ENCODE results near the gene OR8J3. TPM values are rescaled to one million over a fixed set of nuclear protein-coding genes. Genes with fewer than 3 reads are reported as not detected.

Gene OR8J3
- total and polyA plus RNA-seq, 2 of the 8 experiments (the other 6 are each of a cell fraction or from before 2014, with no cell fraction given) = not detected

DNA sequence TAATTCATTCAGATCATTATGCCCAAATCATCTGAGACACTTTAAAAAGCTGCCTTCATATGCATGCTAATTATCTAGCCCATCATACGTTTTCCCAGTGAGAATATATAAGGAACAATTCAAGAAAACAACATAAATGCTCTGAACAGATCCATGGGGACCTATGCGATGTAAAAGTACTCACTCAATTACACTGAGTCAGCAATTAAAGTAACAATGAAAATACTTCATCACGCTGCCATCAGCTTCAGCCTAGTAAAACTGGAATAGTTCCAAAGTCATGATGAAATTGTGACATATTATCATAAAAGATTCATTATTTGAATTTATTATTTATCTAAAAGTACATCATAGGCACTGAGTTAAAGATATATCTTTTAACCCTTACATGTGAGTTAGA, 23.8 kb upstream of the OR8J3 start:
- Histone ChIP-seq H3K9ac (replicated peaks in 1 of 4; ENCODE audit: extremely low read depth in 1 of 4, low read depth in 3 of 4, low read length in 3 of 4) (no peak overlapping the region), H2BK20ac (ENCODE audit: low read length) (no peak overlapping the region), H3K36me3 (ENCODE audit: control insufficient read depth in 2 of 4, insufficient read depth in 4 of 4, low read length in 3 of 4) (no peaks in the 10 kb centered on the region), H2AK5ac (ENCODE audit: low read depth, low read length) (no peak overlapping the region), H3K79me1 (ENCODE audit: low read depth, low read length) (no peaks in the 10 kb centered on the region), H3K4me3 (ENCODE audit: extremely low read depth in 1 of 4, insufficient read depth in 2 of 4, low read depth in 3 of 4, low read length in 4 of 4) (no peak overlapping the region), H3K4me2 (ENCODE audit: insufficient read depth in 1 of 2, low read depth in 2 of 2, low read length in 2 of 2) (no peak overlapping the region), H2BK120ac (replicated peaks; ENCODE audit: low read depth, low read length) (no peak overlapping the region), H4K91ac (replicated peaks; ENCODE audit: insufficient read length, low read length) (no peak overlapping the region), H4K20me1 (replicated peaks in 1 of 2; ENCODE audit: control insufficient read depth in 1 of 2, insufficient read depth in 2 of 2, low read length in 2 of 2) (no peaks in the 10 kb centered on the region), H2BK5ac (ENCODE audit: low read depth, low read length) (no peak overlapping the region), H3K27me3 (replicated peaks in 1 of 4; ENCODE audit: control insufficient read depth in 3 of 4, extremely low read depth in 1 of 4, insufficient read depth in 3 of 4, low read length in 3 of 4) (no peaks in the 10 kb centered on the region), H4K5ac (ENCODE audit: insufficient read length, low read depth, low read length) (no peak overlapping the region), H2AFZ (ENCODE audit: low read length) (no peak overlapping the region), H3K23me2 (ENCODE audit: low read depth, low read length) (no peaks in the 10 kb centered on the region), H3K18ac (ENCODE audit: extremely low read depth, low read length) (no peak overlapping the region), H4K8ac (ENCODE audit: extremely low read depth, insufficient read depth, low read length) (no peak overlapping the region), H3K27ac (ENCODE audit: low read depth, low read length) (no peak overlapping the region), H2BK15ac (ENCODE audit: low read length) (no peak overlapping the region), H3K9me3 (ENCODE audit: insufficient read depth in 2 of 2, low read depth in 1 of 2, low read length in 1 of 2) (no peaks in the 10 kb centered on the region), H3K23ac (ENCODE audit: insufficient read length) (no peak overlapping the region), H3K56ac (replicated peaks; ENCODE audit: insufficient read length, low read depth, low read length) (no peak overlapping the region), H3K14ac (ENCODE audit: insufficient read length) (no peak overlapping the region), H2BK12ac (ENCODE audit: low read depth, low read length) (no peak overlapping the region), H3K4ac (replicated peaks; ENCODE audit: insufficient read length, low read depth, low read length) (no peak overlapping the region), H3K4me1 (replicated peaks in 1 of 4; ENCODE audit: control insufficient read depth in 3 of 4, insufficient read depth in 4 of 4, low read length in 3 of 4) (no peaks in the 10 kb centered on the region), H3K79me2 (ENCODE audit: control insufficient read depth in 1 of 2, insufficient read depth in 2 of 2, low read length in 2 of 2) (no peaks in the 10 kb centered on the region)
- CTCF ChIA-PET (ENCODE audit: partially characterized antibody) = interaction anchor here (1.2 kb wide), 1 partner anchor 405 kb away, joined by 4 read pairs; no protein-coding TSS in a partner anchor
- FAIRE-seq (no peak), DNase-seq (ENCODE audit: low read depth in 1 of 2, low spot score in 2 of 2) (no peak)
- POLR2A ChIA-PET (ENCODE audit: partially characterized antibody) = no interaction called here
- peak; percentile 84; the same call in 1 of the 2 replicates for TF ChIP-seq MAFK (IDR thresholded peaks at IDR 0.05; ENCODE audit: low read depth, low read length)
- no peak for TF ChIP-seq FOSL1 (IDR thresholded peaks at IDR 0.05; ENCODE audit: insufficient read depth, low read depth, low read length)
- WGBS, 2 experiments (ENCODE audit: extremely low coverage in 1 of 2, insufficient coverage in 1 of 2, insufficient read length in 1 of 2, insufficient replicate concordance in 2 of 2, low coverage in 1 of 2, low lambda C conversion rate in 2 of 2, missing lambda C conversion rate in 1 of 2) = 80% methylated on average over 3 of the region's 3 CpGs; no CpG with 5 or more reads in 1 of the 2 experiments
